Activated naive CD4-positive, alpha-beta T cell treated with Interleukin-2 at 50 U/mL for 16 hours (primary cell): ENCODE data around the gene STK38.
"Not testable (repeated sequence)": the region's sequence is repeated elsewhere in the genome, so short reads cannot be mapped to it uniquely, and the experiment has no call there.

ENCODE experiments used
- DNase-seq: peaks from one replicate; pipeline ENCODE4 v3.0.0-alpha.2; 2020

Gene STK38

DNA sequence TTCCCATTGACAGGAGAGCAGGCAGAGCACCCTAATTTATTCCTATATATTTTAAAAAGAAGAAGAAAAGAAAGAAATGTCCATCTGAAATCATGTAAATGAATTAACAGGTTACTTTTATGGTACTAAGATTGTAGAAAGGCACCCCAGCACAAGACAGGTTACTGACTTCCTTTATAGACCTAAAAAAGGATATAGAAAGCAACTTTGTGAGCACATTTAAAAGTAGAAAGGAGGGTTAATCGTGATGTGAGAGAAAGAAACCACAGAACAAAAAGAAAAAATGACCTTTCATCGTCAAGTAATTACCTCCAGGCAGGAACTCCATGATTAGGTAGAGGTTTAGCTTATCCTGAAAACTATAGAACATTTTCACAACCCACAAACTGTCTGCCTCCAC is 29.9 kb downstream of the STK38 start:
- no peak for DNase-seq

DNA sequence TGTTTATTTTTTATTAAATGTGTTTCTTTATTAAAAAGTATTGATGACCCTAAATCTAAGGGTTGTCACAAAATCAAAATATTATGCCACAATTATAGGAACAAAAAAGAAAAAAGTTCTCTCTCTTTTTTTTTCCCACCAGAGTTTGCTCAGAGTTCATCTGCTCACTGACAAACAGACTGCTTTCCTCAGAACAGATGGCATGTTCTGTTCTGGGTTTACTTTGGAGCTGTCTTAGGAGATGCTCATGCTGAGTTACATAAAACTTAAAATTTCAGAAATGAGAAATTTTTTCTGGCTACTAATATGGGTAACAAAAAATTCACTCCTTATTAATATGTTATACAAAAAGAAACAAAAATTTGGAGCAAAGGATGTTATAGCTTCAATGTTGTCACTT is 30.3 kb downstream of the STK38 start:
- DNase-seq: no peak

DNA sequence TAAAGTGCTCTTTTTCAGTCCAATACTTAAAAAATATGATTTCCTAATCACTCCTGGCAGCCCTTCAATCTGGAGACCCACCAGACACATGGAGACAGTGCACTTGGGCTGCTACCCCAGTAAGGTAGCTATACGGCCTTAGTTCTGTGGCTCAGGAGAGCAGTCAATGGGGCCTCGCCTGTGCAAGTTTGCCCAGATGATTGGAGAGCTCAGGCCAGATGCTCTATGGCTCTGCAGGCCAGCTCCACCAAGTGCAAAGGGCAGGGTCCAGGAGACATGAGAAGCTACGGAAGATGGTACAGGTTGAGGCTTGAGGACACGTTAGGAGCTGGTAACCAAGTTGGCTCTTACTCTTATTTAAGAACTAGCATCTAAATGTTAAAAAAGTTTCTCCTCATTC is 30.7 kb downstream of the STK38 start:
- no peak for DNase-seq

DNA sequence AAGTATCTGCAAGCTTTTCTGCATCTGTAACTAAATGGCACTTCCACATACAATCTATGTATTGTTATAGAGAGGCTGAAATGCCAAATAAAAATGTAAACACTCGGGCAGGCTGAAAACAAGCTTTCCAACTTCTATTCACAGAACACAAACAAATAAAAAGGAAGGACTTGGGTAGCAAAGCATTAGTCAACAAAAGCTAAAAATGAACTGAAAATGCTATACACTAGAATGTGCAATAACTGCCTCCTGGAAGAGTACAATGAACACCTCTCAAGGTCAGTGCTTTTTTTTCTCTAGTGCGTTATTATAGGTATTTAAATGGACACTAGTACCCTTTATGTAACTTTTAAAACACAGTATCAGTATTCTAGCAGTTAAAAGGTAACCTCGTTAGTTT is 31.4 kb downstream of the STK38 start:
- no peak for DNase-seq

DNA sequence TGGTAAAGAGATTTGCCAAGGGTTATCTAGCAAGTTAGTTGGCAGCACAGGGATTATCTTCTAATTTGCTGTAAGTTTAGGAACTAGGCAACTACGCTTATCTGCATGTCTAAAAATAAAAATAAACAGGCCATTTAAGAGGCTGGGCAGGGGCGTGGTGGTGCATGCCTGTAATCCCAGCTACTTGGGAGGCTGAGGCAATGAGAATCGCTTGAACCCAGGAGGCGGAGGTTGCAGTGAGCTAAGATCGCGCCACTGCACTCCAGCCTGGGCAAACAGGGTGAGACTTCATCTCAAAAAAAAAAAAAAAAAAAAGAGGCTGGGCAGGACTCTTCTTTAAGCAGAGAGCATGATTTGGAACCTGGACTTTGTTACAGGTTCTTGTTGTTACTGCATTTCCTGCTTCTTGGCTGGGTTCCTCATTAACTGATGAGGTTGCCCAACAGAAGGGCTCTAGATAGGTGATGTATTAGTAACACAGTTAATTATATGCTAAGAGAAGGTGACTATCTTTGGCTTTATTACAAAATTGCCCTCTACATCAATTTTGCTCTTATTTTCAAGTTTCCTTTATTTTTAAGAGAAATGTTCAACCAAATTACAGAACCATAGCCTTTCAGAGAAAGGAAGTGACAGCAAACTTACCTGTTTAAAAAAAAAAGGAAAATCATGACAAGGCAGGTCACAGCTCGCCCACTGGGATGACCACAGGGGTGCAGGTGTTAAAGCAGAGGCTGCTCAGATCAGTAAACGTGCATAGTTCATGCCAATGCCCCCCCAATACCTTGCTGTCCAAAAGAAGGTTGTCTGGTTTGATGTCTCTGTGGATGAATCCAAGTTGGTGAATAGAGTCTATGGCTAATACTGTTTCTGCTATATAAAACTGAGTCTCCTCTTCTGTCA is 32.5 kb downstream of the STK38 start:
- no peak for DNase-seq

DNA sequence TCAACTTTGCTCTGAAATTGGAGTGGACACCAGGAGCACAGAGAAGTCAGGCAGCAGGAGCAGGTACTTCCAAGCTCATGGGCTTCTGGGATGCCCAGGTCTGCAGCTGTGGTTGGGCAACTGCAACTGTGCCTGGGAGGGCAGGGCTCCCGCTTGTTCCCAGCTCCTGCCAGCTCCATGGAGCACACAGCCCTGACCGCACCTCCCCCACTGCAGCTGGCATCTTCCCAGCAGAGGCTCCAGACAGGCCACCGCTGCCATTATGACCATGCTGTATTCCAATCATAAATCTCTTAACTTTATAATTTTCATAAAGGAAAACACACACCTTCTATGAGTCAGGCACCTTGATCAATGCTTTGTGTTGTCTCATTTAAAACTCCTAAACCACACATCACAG is 36.9 kb downstream of the STK38 start:
- DNase-seq: no peak

DNA sequence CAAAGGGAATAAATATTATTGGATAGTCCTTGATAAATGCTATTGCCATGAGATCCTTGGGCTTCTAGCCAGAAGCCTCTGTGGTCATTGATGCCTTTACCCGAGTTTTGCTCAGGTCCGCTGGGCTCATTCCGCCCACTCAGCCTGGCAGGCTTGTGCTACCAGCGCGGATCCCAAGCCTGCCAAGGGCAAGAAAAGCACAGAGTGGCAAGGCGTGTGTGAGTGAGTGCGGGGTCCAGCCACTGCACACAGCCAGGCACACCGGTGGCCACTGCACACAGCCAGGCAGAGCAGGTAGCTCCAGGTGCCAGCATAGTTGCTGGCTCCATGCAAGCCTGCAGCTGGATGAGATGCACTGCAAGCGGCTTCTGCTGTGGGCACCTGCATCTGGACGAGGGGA is 38.7 kb downstream of the STK38 start:
- no peak for DNase-seq

DNA sequence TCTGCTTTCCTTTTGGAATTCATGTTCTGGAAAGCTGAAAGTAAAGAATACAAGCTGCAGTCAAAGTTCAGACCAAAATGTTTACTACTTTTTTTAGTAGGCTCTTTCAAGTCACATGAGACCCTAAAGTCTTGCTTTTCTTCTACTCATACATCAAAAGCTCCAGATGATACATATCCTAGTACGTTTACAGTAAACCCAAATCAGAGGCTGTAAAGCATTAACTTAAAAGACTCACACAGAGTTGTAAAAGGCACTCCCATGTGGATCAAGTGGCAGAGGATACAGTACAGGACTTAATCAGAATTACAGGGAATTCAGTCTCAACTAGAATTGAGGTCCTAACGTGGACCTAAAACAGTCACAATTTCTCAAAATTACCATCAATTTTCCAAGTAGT is 40.7 kb downstream of the STK38 start:
- DNase-seq: no peak

DNA sequence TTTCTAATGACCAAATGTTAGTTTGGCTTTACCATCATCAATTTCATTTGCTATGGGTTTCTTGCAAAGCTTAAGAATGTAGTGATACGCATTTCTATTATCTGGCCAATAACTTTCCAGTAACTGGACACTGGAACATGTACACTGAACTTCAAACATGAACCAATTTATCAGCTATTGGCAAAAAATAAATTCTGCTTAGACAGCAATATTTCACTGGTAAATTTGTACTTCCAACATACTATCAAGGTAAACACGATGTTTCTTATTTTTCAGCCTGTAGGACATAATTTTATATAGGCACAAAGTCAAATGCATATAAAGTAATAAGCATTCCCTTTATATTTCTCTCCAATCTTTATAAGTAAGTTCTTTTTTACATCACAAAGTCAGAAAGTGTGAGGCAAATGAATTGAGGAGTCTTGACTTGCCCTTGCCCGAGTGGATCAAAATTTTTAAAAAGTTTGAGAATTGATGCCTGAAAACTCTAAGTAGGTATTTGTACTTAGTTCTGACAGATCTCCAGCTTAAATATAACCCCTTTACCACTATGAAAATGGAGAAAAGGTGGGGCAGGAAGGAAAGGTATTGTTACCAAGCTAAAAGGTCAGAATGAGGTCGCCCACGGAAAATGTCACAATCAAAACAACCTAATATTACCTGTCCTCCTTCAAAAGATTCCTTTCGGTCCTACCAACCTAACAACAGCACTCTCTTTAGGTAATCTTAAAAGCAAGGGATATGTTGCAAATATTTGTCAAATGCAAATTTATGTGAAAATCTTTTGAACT is 41.3 kb downstream of the STK38 start:
- DNase-seq: no peak

DNA sequence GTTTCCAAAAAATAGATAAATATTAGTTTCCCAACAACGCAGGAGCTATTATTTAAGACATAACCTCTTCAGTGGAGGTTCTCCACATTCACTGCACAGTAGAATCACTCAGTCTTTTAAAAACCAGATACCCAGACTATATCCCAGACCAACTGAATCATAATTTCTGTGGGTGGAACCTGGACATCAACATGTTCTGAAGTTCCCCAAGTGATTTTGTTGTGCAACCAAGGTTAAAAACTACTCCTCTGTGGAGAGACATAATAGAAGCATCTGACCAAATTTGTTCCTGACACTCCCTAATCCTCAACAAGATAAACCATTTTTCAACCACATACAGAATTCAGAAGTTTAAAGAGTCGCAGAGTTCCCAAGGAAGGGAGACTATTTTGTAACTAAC is 42.3 kb downstream of the STK38 start:
- DNase-seq: no peak

DNA sequence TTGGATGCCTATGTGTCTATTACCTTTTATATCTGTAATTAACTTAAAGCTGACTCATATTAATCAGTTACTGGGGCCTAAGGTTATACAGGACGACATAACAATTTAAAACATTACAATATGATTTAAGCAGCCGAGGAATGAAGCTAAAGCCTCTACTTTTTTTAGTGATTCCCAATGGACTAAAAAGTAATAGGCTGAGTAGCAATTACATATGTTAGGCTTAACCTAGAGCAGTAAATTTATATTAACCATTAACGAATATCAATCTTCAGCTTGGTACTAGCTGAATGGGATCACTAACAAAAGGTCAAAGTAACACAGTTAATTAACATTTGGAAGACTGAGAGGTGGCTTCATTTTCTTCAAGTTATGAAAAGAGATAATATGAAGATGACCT is 43.1 kb downstream of the STK38 start:
- no peak for DNase-seq

DNA sequence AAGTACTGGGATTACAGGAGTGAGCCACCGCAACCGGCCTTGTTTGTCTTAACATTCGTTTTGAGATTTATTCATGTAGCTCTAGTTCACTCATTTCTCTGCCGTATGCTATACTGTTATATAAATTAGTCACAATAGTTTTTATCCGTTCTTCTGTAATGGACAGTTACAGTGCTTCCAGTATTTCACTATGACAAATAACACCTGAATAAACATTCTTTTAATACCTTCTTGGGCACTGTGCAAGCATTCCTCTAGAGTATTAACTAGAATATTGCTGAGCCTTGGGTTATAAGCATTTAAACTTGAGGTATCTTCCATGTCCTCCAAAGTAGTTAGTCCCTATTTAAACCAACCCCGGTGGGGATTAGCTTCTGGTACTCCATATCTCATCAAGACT is 45.6 kb downstream of the STK38 start:
- DNase-seq: no peak

DNA sequence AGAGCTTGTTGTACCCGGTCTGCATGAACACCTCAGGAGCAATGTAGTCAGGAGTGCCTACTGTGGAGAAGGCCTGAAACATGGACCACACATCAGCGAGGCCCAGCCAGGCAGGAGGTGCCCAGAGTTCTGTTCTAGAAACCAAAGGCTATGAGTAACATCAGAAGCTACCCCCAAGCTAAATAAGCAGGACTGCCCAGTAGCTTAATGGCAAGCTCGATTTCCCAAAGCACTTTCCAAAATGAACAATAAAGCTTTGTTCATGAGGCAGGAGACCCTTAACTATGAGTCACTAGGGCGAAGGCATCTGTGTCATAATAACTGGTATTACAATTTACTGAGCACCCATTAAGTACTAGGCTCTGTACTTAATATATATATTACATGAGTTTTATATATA is 47.4 kb downstream of the STK38 start:
- no peak for DNase-seq

DNA sequence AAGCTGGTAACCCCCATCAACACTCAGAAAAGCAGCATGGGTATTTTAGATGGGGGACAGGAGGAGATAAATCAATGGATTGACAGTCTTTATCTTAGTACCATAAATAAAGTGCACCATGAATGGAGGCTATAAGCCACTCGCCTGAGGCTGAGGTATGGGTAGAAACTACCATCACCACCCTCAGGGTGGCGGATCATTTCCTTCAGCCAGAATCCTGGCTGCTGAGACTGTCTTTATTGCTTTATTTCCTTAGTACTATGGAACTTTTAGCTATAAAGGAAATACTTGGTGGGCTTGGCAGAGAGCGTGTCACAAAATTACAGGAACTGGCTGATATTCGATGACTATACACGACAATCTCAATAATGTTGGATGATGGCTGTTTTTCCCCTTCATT is 52.2 kb downstream of the STK38 start:
- no peak for DNase-seq

DNA sequence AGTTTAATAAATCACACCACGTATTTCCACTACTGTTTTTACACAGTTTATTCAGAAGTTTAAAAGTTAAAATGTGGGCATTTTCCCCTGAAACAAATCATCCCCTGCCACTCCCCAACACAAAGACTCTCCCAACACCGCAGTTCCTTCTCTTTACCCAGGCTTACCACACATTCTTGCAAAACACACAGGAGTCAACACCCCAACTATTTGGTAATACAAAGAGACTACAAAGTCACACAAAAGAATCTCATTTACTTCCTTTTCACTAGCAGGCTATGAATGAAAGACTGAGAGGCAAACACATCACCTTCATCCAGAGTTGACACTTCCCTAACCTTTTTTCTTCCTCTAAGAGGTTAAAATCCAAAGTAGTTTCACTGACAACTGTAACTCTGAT is 53.4 kb downstream of the STK38 start:
- DNase-seq: no peak

DNA sequence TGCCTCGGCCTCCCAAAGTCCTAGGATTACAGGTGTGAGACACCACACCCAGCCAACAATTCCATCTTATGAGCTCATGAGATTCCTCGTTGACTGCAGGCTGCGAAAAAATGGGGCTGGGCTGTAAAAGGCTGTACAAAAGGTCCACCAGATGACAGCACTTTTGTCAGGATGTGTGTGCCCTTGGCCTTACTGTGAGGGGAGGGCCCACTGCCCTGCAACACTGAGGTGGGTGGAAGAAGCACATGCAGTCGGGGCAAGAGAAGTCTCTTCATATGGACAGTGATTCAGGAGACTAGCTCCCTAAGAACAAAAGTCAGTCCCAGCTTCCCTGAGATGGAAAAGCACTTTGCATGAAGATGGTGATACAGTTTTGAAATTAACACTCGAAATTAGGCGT is 54.0 kb downstream of the STK38 start:
- DNase-seq: no peak

DNA sequence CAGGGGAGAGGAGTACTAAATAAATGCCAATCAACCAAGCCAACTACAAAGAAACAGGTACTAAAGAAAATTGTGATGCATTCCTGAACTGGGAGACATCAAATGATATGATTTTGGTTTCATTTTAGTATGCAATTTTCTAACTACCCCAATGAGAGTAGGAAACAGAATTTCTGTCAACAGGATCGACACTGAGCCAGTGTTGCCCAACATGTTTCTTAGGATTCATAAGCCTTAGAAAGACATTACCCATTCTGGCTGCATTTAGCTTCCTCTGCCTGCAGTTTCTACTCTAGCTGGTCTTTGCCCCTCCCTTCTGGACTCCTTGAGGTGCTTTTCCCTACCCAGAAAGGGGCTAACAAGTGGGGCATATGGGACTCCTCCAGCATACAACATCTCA is 54.7 kb downstream of the STK38 start:
- DNase-seq: no peak

DNA sequence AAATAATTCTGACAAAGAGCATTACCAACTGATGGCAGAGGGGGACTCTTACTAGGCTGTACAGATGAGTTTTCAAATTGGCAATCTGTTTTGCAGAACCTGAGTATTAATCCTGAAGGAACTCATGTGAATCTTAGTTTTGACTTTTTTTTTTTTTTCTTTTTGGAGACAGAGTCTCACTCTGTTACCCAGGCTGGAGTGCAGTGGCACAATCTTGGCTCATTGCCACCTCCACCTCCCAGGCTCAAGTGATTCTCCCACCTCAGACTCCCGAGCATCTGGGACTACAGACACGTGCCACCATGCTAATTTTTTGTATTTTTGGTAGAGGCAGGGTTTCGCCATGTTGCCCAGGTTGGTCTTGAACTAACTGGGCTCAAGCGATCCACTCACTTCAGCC is 55.2 kb downstream of the STK38 start:
- no peak for DNase-seq

DNA sequence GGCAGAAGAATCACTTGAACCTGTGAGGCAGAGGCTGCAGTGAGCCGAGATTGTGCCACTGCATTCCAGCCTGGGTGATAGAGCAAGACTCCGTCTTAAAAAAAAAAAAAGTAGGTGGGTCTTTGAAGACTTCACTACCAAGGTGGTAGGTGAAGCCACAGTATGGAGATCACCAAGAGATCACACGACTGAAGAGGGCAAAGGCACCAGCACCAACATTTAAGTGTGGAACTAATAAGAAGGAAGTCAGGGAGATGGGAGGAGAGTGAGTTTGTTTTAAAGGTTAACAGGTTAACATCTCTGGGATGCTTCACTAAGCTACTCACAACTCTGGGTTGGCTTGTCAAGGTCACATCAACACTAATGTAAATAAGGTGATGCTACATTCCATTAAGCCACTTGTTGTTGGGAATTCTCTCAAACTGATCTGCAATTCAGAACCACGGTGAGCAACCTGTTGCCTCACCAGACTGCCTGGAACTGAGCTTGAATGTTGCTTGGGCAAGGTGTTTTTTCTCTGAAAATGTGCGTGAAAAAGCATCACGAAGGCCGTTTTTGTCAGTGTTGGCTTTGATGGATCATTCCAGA is 55.8 kb downstream of the STK38 start:
- no peak for DNase-seq

DNA sequence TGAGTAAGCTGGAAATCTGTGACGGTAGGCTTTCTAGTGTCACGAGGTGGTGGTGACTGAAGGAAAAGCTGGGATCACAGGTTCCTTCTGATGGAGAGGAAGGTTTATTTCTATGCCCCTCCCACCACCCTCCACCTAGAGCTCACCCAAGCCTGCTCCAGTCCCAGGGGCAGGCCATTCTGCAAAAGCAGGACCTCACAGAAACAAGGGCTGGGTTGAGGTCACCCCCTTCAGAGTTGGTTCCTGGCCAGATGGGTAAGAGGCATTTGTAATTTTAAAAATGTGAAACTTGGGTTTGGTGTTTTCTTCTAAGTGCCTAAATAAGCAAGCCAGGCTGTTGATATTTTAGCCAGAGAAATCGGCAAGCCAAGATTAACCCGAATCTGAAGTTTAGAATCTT is 57.9 kb downstream of the STK38 start:
- no peak for DNase-seq

DNA sequence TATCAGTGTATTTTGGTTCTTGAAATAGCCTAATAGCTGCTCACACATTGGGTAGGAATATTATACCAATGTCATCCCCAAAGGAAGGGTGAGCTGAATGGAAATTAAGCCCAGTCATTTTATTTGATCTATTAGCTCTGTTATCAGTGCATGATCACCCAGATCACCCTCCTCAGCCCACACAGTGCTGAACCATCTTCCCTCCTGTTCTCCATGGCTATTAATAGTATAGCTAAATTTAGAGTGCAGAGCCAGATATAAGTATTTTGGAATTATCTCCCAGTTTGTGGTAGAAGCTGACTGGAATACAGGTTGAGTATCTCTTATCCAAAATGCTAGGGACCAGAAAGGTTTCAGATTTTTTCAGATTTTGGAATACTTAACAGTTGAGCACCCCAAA is 59.1 kb downstream of the STK38 start:
- no peak for DNase-seq

DNA sequence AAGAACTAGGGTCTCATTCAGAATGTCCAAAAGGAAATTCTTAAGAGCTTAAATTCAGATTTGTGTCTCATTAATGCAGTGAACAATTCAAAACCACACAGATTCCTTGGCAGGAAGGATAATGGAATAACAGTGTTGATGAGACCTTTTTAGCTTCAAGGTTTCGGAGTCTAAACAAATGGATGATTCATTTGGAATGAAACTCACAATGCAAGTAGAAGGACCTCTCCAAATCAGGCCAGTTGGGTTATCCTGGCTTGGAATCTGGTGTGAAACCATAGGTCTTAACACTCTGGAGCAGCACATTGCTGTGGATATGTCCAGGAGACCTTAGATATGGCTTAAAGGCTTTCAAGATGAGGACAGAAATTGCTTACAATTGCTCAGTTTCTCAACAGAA is 59.6 kb downstream of the STK38 start:
- no peak for DNase-seq

DNA sequence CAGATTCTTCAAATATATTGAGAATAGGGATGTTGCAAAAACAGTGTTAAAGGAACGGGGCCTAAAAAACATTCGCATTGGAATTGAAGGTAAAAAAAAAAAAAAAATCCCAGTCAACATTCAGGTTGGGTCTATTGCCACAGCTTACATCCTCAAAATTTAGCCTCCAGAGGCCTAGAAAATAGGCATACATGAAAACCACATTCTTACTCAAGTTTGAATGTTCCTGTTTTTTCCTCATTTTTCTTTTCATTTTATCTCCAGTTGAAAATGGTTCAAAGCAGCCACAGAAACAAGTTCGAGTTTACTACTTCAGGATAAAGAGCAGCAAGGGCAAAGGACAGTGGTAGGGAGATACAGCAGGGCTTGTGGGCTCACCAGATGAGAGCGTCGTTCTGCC is 62.5 kb downstream of the STK38 start:
- DNase-seq: no peak

DNA sequence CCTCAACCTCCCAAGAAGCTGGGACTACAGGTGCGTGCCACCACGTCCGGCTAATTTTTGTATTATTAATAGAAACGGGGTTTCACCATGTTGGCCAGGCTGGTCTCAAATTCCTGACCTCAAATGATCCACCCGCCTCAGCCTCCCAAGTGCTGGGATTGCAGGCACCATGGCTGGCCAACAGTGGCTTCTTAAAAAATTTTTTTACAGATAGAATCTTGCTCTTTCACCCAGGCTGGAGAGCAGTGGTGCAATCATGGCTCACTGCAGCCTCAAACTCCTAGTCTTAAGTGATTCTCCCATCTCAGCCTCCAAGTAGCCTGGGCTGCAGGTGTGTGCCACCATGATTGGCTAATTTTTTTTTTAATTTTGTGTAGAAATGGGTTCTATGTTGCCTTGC is 64.0 kb downstream of the STK38 start:
- not testable (repeated sequence) for DNase-seq
